ENCODE data around the gene KLC1.

KLC1 gene

GRCh38 chr14:103697603-103698379, 68.8 kb downstream of the KLC1 start:
- Mint-ChIP-seq H3K36me3 (ENCODE audit: low read depth) (peaks cover 10% of the 10 kb centered on the region), H3K27ac (no peak overlapping the region), H3K4me3 (no peak overlapping the region), H3K9me3 (no peaks in the 10 kb centered on the region), H3K27me3 (no peaks in the 10 kb centered on the region), H3K4me1 (peaks cover 3% of the 10 kb centered on the region)
- DNase-seq (no peak), ATAC-seq (no peak)

DNA sequence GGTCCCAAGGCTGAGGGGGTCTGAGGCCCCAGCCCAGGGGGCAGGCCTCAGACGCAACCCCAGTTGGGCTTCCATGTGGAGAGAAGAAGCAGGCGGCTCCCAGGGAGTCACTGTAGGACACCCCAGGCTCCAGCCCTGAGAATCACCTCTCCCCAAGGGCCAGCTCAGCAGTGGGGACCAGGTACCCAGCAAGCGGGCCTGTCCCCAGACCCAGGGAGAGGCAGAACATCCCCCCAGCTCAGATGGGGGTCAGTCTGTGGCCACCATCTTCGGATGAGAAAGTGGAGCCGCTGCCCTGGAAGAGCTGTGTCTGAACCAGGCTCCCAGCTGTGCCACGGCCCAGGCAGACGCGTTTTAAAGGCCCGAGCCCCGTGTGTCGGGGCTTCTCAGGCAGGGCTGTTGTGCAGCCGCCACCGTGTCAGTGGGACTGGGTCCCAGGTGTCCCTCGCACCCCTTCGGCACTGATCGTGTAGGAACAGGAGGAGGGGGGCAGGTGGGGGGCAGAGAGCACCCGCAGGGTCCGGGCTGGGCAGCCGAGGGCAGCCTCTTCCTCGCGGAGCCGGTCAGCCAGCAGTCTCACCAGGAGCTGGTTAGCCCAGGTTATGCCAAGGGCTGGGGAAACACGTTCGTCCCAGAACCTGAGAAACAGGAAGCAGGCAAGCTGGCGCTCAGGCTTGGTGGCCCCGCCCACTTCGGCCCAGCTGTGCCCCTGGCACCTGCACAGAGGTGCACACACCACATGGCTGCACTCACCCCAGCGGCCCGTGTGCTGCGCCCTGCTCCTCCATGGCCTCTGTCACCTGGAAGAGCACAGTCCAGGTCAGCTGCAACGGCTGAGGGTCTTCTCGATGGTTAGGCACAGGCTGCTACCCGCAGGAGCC, 69.6 kb downstream of the KLC1 start:
- Mint-ChIP-seq H3K4me1 (peaks cover 3% of the 10 kb centered on the region), H3K36me3 (ENCODE audit: low read depth) (peaks cover 14% of the 10 kb centered on the region), H3K9me3 (no peaks in the 10 kb centered on the region), H3K27me3 (no peaks in the 10 kb centered on the region), H3K27ac (no peak overlapping the region), H3K4me3 (no peak overlapping the region)
- DNase-seq, result no peak
- no peak for ATAC-seq

- peaks cover 3% of the 10 kb centered on the region for H3K4me1 Mint-ChIP-seq
- no peak for DNase-seq
- H3K4me3 Mint-ChIP-seq, result no peak overlapping the region
- no peaks in the 10 kb centered on the region for H3K9me3 Mint-ChIP-seq
- H3K27me3 Mint-ChIP-seq, result no peaks in the 10 kb centered on the region
- peak overlapping the region; percentile 67 for H3K27ac Mint-ChIP-seq
- peaks cover 15% of the 10 kb centered on the region for H3K36me3 Mint-ChIP-seq (ENCODE audit: low read depth)
- ATAC-seq, result no peak
These were observed 70.2 kb downstream of the KLC1 start for GRCh38 chr14:103699261-103699661.

GRCh38 chr14:103699901-103700752, 71.1 kb downstream of the KLC1 start:
- DNase-seq, result no peak

GRCh38 chr14:103700753-103701490, 71.9 kb downstream of the KLC1 start:
- DNase-seq (no peak), ATAC-seq (no peak)
- Mint-ChIP-seq H3K4me3 (no peak overlapping the region), H3K27ac (no peak overlapping the region), H3K36me3 (ENCODE audit: low read depth) (peaks cover 17% of the 10 kb centered on the region), H3K27me3 (no peaks in the 10 kb centered on the region), H3K9me3 (no peaks in the 10 kb centered on the region), H3K4me1 (peaks cover 3% of the 10 kb centered on the region)

More at GRCh38 chr14:103699901-103700752, 71.1 kb downstream of the KLC1 start:
- peak overlapping the region; percentile 67 for H3K27ac Mint-ChIP-seq
- no peaks in the 10 kb centered on the region for H3K27me3 Mint-ChIP-seq
- ATAC-seq, result no peak
- no peaks in the 10 kb centered on the region for H3K9me3 Mint-ChIP-seq
- H3K4me1 Mint-ChIP-seq, result peaks cover 4% of the 10 kb centered on the region
- no peak overlapping the region for H3K4me3 Mint-ChIP-seq
- peaks cover 16% of the 10 kb centered on the region for H3K36me3 Mint-ChIP-seq (ENCODE audit: low read depth)

DNA sequence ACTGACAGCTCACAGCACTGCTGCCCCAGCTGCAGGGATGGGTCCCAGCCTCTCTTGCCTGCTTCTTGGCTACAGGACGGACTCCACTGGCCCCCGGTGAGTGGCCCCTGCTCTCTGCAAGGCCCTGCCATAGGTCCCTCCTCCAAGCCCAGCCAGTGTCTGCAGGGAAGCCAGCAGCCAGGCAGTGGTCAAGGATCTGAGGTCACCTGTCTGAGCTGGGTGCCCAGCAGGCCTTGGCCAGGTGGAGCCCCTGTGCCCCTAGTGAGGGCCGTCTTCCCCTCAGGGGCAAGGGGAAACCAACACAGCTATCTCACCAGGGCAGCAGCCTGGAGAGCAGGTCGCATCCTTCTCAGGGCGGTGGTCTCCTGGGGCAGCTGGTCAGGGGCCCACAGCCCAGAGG, 73.1 kb downstream of the KLC1 start:
- H3K27ac Mint-ChIP-seq, result peak overlapping the region; percentile 67
- DNase-seq (no peak), ATAC-seq (no peak)
- H3K36me3 Mint-ChIP-seq (ENCODE audit: low read depth), result peaks cover 17% of the 10 kb centered on the region
- peaks cover 1% of the 10 kb centered on the region for H3K4me1 Mint-ChIP-seq
- no peaks in the 10 kb centered on the region for H3K9me3 Mint-ChIP-seq
- no peak overlapping the region for H3K4me3 Mint-ChIP-seq
- H3K27me3 Mint-ChIP-seq, result no peaks in the 10 kb centered on the region

DNA sequence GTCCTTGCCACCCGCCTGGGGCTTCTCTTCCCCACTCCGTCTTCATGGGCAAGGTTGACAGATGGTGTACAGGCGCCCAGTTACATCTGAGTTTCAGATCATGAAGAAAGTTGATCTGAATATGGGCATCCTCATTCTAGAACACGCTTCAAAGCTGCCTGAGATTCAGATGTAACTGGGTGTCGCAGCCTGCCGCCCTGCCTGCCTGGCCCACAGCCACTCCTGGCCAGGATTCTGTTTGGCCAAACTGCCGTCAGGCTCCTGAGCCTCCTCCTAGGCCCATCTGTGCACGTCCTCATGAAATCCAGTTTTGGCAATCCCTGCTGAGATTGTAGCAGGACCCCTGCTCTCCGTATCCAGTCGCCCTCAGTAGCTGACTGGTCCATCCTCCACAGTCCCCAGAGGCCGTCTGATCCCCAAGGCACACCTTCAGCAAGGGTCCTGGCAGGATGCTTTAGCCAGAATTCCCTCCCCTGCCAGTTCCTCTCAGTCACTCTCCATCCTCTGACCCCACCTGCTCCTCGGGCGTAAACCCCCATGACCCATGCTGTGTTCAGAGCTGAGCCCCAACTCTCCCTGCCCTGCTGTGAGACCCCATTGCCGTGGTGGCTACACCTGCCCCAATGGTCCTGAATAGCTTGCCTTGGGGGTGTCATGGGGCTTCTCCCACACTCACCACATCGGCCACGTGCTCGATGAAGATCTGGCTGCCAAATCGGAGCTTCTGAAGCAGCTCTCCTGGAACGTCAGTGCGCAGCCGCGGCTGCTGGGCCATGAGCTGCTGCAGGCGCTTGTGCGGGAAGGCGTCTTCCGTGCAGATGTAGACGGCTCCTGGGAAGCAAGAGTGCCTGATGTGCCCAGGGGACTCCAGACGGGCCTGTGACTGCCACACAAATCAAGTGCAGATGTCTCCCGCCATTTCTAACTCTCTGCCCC, 73.8 kb downstream of the KLC1 start:
- peaks cover 15% of the 10 kb centered on the region for H3K36me3 Mint-ChIP-seq (ENCODE audit: low read depth)
- no peaks in the 10 kb centered on the region for H3K27me3 Mint-ChIP-seq
- ATAC-seq (no peak), DNase-seq (no peak)
- H3K4me3 Mint-ChIP-seq, result no peak overlapping the region
- H3K9me3 Mint-ChIP-seq, result no peaks in the 10 kb centered on the region
- peaks cover 1% of the 10 kb centered on the region for H3K4me1 Mint-ChIP-seq
- peak overlapping the region; percentile 41 for H3K27ac Mint-ChIP-seq

GRCh38 chr14:103703433-103704385, 74.7 kb downstream of the KLC1 start:
- ATAC-seq (no peak), DNase-seq (no peak)
- Mint-ChIP-seq H3K9me3 (no peaks in the 10 kb centered on the region), H3K4me1 (peaks cover 1% of the 10 kb centered on the region), H3K36me3 (ENCODE audit: low read depth) (peaks cover 18% of the 10 kb centered on the region), H3K27me3 (no peaks in the 10 kb centered on the region), H3K4me3 (no peak overlapping the region), H3K27ac (no peak overlapping the region)

GRCh38 chr14:103704708-103705107, 75.7 kb downstream of the KLC1 start:
- no peak for DNase-seq
- no peak for ATAC-seq
- H3K27me3 Mint-ChIP-seq, result no peaks in the 10 kb centered on the region
- H3K27ac Mint-ChIP-seq, result peak overlapping the region; percentile 52
- no peaks in the 10 kb centered on the region for H3K9me3 Mint-ChIP-seq
- H3K4me3 Mint-ChIP-seq, result no peak overlapping the region
- peaks cover 23% of the 10 kb centered on the region for H3K36me3 Mint-ChIP-seq (ENCODE audit: low read depth)
- H3K4me1 Mint-ChIP-seq, result peaks cover 1% of the 10 kb centered on the region

GRCh38 chr14:103705118-103705503, 76.1 kb downstream of the KLC1 start:
- ATAC-seq (no peak), DNase-seq (no peak)
- Mint-ChIP-seq H3K4me1 (peaks cover 1% of the 10 kb centered on the region), H3K27ac (peak overlapping the region; percentile 52), H3K9me3 (no peaks in the 10 kb centered on the region), H3K27me3 (no peaks in the 10 kb centered on the region), H3K4me3 (no peak overlapping the region), H3K36me3 (ENCODE audit: low read depth) (peaks cover 23% of the 10 kb centered on the region)

- Mint-ChIP-seq H3K4me1 (peaks cover 1% of the 10 kb centered on the region), H3K27ac (no peak overlapping the region), H3K9me3 (no peaks in the 10 kb centered on the region), H3K27me3 (no peaks in the 10 kb centered on the region), H3K4me3 (no peak overlapping the region), H3K36me3 (ENCODE audit: low read depth) (peaks cover 23% of the 10 kb centered on the region)
- DNase-seq, result no peak
- no peak for ATAC-seq
These were observed 76.7 kb downstream of the KLC1 start for GRCh38 chr14:103705504-103706284.

All from activated naive CD8-positive, alpha-beta T cell treated with anti-CD3 and anti-CD28 coated beads, Interleukin-2, amount 50 U/mL, for 24 hours (primary cell).